ENCODE results near the gene RTL1.

Gene RTL1

GRCh38 chr14:100899884-100900771, 3.4 kb downstream of the RTL1 start:
- no peak for DNase-seq (ENCODE audit: low read depth, low spot score)
- no peak overlapping the region for H3K4me3 ChIP-seq (ENCODE audit: low read length)

- no peak overlapping the region for H3K4me3 ChIP-seq (ENCODE audit: low read length)
- no peak for DNase-seq (ENCODE audit: low read depth, low spot score)
Observed at GRCh38 chr14:100898935-100899883, 4.3 kb downstream of the RTL1 start.

- H3K4me3 ChIP-seq (ENCODE audit: low read length), result no peak overlapping the region
- DNase-seq (ENCODE audit: low read depth, low spot score), result no peak
Observed at GRCh38 chr14:100898465-100898864, 5.1 kb downstream of the RTL1 start.

- DNase-seq (ENCODE audit: low read depth, low spot score), result no peak
- H3K4me3 ChIP-seq (ENCODE audit: low read length), result no peak overlapping the region
Observed at GRCh38 chr14:100896369-100897060, 7.0 kb downstream of the RTL1 start.

GRCh38 chr14:100895411-100895810, 8.1 kb downstream of the RTL1 start:
- H3K4me3 ChIP-seq (ENCODE audit: low read length), result no peak overlapping the region
- DNase-seq (ENCODE audit: low read depth, low spot score), result no peak

GRCh38 chr14:100894416-100894815, 9.1 kb downstream of the RTL1 start:
- no peak overlapping the region for H3K4me3 ChIP-seq (ENCODE audit: low read length)
- DNase-seq (ENCODE audit: low read depth, low spot score), result no peak

- no peak overlapping the region for H3K4me3 ChIP-seq (ENCODE audit: low read length)
- no peak for DNase-seq (ENCODE audit: low read depth, low spot score)
Observed at GRCh38 chr14:100893760-100894159, 9.8 kb downstream of the RTL1 start.

- no peak overlapping the region for H3K4me3 ChIP-seq (ENCODE audit: low read length)
- DNase-seq (ENCODE audit: low read depth, low spot score), result no peak
Observed at GRCh38 chr14:100893228-100893601, 10.3 kb downstream of the RTL1 start.

- no peak for DNase-seq (ENCODE audit: low read depth, low spot score)
- H3K4me3 ChIP-seq (ENCODE audit: low read length), result no peak overlapping the region
Observed at GRCh38 chr14:100892496-100893227, 10.9 kb downstream of the RTL1 start.

GRCh38 chr14:100891501-100892445, 11.7 kb downstream of the RTL1 start:
- no peak for DNase-seq (ENCODE audit: low read depth, low spot score)
- no peak overlapping the region for H3K4me3 ChIP-seq (ENCODE audit: low read length)

- DNase-seq (ENCODE audit: low read depth, low spot score), result no peak
- no peak overlapping the region for H3K4me3 ChIP-seq (ENCODE audit: low read length)
Observed at GRCh38 chr14:100891051-100891450, 12.5 kb downstream of the RTL1 start.

- H3K4me3 ChIP-seq (ENCODE audit: low read length), result no peak overlapping the region
- DNase-seq (ENCODE audit: low read depth, low spot score), result no peak
Observed at GRCh38 chr14:100890061-100890850, 13.3 kb downstream of the RTL1 start.

- DNase-seq (ENCODE audit: low read depth, low spot score), result no peak
- H3K4me3 ChIP-seq (ENCODE audit: low read length), result no peak overlapping the region
Observed at GRCh38 chr14:100889641-100890040, 13.9 kb downstream of the RTL1 start.

GRCh38 chr14:100888789-100889315, 14.7 kb downstream of the RTL1 start:
- no peak overlapping the region for H3K4me3 ChIP-seq (ENCODE audit: low read length)
- DNase-seq (ENCODE audit: low read depth, low spot score), result no peak

GRCh38 chr14:100887728-100888335, 15.7 kb downstream of the RTL1 start:
- H3K4me3 ChIP-seq (ENCODE audit: low read length), result no peak overlapping the region
- DNase-seq (ENCODE audit: low read depth, low spot score), result no peak

GRCh38 chr14:100885617-100886016, 17.9 kb downstream of the RTL1 start:
- no peak overlapping the region for H3K4me3 ChIP-seq (ENCODE audit: low read length)
- no peak for DNase-seq (ENCODE audit: low read depth, low spot score)

All from Jurkat, Clone E6-1 (cell line).